NCI-H526 treated with DMSO at 0.1 percent for 48 hours (cell line): Measurements from ENCODE around the gene GREM1.

Experiments used
- DNase-seq: peaks from one replicate; lab custom pipeline; 2025; lab: John Stamatoyannopoulos, UW

GREM1 gene

DNA sequence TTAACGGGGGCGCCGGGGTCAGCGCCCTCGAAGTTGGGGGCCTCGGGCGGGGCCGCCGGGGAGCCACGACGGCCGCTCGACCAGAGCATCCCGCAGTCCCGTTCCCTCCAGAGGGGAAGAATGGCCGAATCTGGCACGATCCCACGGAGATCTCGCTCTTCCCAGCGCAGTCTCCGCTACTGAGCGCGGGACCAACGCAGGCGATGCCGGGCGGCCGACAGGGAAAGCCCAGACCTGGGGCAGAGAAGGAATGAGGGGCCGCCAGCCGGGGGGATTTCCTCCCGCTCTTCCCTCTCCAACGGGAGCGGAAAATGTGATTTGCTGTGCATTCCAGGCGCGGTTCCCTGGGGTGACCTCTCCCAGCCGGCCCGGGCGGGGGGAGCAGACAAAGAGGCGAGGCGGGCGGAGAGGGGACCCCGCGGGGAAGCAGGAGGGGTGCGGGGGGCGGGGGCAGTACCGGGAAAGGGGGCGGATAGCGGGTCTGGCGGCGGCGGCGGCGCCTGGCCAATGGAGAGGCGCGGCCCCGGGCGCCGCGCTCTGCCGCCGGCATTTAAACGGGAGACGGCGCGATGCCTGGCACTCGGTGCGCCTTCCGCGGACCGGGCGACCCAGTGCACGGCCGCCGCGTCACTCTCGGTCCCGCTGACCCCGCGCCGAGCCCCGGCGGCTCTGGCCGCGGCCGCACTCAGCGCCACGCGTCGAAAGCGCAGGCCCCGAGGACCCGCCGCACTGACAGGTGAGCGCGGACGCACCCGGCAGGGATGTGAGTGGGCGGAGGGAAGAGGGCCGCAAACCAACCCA lies at the start of gene GREM1:
Gene GREM1 (plus strand): TSS at position 579 of the 801 bp plus-strand sequence. CDS start 12,687 bp downstream, outside the sequence.
- DNase-seq = no peak

- DNase-seq = no peak
Observed at GRCh38 chr15:32668942-32669341, 48.9 kb upstream of the GREM1 start.

GRCh38 chr15:32669896-32670611 lies 47.8 kb upstream of the GREM1 start:
- peak; percentile 84 for DNase-seq

GRCh38 chr15:32670623-32671022 lies 47.2 kb upstream of the GREM1 start:
- peak; percentile 84 for DNase-seq

- no peak for DNase-seq
Observed at GRCh38 chr15:32671339-32672325, 46.2 kb upstream of the GREM1 start.

- DNase-seq = no peak
Observed at GRCh38 chr15:32674681-32675080, 43.1 kb upstream of the GREM1 start.

DNA sequence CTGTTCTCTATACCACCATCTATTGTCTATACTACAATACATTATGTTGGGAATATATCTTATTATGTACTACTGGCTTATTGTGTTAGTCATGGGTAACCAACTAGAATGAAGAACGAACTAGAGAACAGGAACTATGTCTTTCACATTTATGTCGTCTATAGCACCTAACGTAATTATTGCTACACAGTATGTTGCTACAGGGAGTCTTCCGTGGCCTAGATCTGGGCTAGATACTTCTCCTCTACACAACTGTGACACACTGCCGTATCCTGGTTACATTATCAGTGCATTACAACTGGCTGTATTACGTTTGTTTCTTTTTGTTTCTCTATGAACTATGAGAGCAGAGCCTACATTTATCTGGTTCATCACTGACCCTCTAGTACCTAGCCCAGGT lies 42.3 kb upstream of the GREM1 start:
- no peak for DNase-seq

DNA sequence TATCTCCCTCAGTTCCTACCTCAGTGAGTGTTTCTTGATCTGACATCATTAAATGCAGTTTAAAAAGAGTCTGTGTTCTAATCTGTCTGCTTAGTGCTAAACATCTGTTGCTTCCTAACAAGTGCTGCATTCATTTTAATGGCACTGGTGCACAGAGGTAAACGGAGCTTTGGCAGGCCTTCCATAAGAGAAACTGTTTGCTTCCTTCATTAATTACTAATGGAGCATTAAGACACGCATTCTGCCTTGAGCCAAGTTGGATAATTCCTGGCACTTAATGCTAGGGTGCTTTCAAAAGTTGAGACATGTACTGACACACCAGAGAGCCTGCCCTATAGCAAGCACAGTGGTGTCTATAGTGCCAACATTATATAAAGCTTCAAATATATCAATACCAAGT lies 41.6 kb upstream of the GREM1 start:
- DNase-seq = no peak

DNA sequence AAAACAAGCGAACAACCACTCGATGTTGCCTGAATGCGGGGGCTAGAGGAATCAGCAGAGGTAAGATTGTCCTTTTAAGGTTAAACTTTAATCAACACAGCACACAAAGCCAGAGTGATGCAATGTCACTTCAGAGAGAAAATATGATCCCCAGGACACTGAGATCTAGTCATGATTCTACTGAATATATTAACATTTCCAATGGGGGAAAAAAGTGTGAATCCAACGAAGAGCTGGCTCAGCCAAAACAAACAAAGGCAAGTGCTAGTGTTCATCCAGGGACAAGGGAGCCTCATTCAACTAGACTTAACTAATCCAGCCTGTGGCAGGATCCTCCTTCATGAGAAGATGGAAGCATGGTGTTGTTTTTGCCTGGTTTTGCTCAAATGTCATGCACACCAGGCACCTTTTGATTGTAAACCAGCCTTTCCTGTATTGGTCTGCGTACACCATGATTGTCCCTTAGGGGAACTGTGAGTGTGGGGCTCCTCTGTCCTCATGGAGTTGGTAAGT lies 40.5 kb upstream of the GREM1 start:
- peak; percentile 78 for DNase-seq

- DNase-seq = no peak
Observed at GRCh38 chr15:32679298-32679690, 38.5 kb upstream of the GREM1 start.

- DNase-seq = no peak
Observed at GRCh38 chr15:32682569-32682968, 35.2 kb upstream of the GREM1 start.

DNA sequence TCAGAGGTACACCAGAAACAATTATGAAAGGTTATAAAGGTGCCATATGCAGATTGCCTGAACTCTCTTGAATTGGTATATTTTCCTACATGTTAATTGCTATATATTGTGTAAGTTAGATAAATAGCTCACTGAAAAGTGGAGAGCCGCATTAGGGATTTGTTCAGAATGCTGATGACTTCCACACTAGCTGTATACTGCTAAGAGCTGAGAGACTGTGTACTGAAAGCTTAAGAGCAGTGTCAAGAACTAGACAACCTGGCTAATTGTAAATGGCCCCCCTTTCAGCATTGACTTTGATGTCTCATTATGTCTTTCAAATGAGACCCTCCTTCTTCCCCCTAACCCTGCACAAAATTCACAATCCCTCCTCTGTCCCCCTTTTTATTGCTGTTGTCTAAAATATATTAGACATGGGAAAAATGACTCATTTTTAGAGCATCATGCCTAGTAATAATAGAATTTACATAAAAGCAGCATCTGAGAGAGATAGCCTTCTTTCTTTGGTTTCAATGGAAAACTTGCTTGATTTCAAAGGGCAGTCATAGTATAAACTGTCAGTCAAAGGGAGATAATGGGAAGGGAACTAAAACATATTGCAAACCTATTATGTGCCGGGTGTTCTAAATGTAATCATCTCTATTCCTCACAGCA lies 34.7 kb upstream of the GREM1 start:
- DNase-seq = no peak

- no peak for DNase-seq
Observed at GRCh38 chr15:32683906-32684584, 33.8 kb upstream of the GREM1 start.

DNA sequence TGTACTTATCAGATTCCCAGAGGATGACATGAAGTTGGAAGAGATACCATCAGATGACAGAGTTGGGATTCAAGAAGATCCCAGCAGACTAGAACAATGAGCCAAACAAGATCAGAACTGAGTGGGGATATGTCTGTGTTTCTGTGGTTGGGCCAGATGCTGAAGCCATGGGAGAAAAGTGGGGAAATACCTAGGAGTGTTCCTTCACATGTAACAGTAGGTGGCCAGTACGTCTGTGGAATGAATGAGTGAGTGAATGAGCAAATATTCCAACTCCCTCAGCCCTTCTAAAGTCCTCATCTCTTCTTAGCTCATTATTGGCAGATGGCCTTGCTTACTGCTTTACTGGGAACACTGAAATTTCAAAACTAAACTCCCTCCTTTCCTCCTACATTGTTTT lies 32.2 kb upstream of the GREM1 start:
- no peak for DNase-seq

- no peak for DNase-seq
Observed at GRCh38 chr15:32687556-32687955, 30.2 kb upstream of the GREM1 start.

DNA sequence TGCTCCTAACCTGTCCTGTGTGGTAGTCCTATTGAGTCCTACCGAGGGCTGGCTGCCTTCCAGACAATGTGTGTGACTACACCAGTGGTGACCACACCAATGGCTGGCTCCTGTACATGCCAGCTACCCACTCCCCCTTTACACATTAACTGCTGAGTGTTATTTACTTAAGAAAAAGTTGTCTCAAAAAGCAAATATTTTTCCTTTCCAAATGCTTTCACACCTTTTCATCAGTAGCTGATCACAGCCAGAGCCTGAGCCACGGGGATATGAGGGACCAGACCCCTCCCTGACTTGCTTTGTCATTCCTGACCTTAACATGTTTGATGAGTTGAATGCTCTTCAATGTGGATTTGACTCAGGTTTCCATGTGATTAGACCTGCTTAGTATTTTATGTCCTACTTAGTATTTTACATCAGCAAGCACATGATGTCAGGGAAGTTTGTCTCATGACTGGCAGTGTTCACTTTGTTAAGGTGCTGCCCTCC lies 29.6 kb upstream of the GREM1 start:
- DNase-seq = peak; percentile 80

- DNase-seq = no peak
Observed at GRCh38 chr15:32690941-32691688, 26.7 kb upstream of the GREM1 start.

GRCh38 chr15:32691689-32692038 lies 26.1 kb upstream of the GREM1 start:
- no peak for DNase-seq

- no peak for DNase-seq
Observed at GRCh38 chr15:32692286-32692685, 25.5 kb upstream of the GREM1 start.
